IPS-15b (cell line): ENCODE data around the gene VPS52.
A peak's percentile ranks its signal among the peaks of the same experiment; 100 is the strongest.

Experiments used
- H3K27me3 ChIP-seq: one replicate; pipeline ENCODE4 v1.6.1; 2013; ENCODE audit warnings: low read length; ENCODE audit not compliant: control insufficient read depth, insufficient read depth
- H3K36me3 ChIP-seq: one replicate; pipeline ENCODE4 v1.6.1; 2013; ENCODE audit warnings: low read length; ENCODE audit not compliant: control insufficient read depth, insufficient read depth
- H3K4me1 ChIP-seq: one replicate; pipeline ENCODE4 v1.6.1; 2013; ENCODE audit warnings: mild to moderate bottlenecking, low read length; ENCODE audit not compliant: control insufficient read depth, insufficient read depth
- H3K4me3 ChIP-seq: one replicate; pipeline ENCODE4 v1.5.1; 2013; ENCODE audit warnings: low read depth, low read length
- H3K9ac ChIP-seq: one replicate; pipeline ENCODE4 v1.6.1; 2013; ENCODE audit warnings: low read depth, mild to moderate bottlenecking, low read length
- H3K9me3 ChIP-seq: one replicate; pipeline ENCODE4 v1.6.1; 2013; ENCODE audit warnings: mild to moderate bottlenecking, low read length; ENCODE audit not compliant: control insufficient read depth, insufficient read depth

The VPS52 gene

DNA sequence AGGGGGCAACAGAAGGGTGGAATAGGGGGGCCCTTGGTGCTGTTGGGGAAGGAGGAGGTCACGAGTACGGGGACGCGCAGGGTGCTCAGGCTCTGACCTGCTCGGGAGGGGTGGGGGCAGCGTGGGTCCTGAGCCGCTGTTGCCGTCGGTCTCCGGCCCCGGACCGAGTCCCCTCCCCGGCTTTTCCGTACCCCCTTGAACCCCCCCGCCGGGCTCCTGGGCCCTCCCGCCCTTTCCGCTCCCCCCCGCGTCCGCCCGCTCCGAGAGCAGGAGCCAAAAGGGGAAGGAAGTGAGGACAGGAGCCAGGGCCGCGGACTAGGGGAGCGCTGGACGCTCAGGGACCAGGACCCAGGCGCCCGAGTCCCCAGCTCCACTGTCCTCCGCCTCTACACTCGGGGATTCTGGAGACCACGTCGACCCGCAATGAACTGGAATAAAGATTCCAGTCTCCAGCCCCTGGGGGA lies 27.1 kb upstream of the VPS52 start, which contains the start of gene RGL2:
Gene RGL2 (minus strand): TSS at position 170 of the 464 bp plus-strand sequence. CDS start 332 bp downstream, outside the sequence.
- Histone ChIP-seq H3K4me1 (no peaks in the 10 kb centered on the region), H3K9ac (peak within 1 kb of the TSS; percentile 71), H3K27me3 (no peaks in the 10 kb centered on the region), H3K36me3 (peaks cover 11% of the 10 kb centered on the region), H3K4me3 (peak within 1 kb of the TSS; percentile 74), H3K9me3 (no peaks in the 10 kb centered on the region)

DNA sequence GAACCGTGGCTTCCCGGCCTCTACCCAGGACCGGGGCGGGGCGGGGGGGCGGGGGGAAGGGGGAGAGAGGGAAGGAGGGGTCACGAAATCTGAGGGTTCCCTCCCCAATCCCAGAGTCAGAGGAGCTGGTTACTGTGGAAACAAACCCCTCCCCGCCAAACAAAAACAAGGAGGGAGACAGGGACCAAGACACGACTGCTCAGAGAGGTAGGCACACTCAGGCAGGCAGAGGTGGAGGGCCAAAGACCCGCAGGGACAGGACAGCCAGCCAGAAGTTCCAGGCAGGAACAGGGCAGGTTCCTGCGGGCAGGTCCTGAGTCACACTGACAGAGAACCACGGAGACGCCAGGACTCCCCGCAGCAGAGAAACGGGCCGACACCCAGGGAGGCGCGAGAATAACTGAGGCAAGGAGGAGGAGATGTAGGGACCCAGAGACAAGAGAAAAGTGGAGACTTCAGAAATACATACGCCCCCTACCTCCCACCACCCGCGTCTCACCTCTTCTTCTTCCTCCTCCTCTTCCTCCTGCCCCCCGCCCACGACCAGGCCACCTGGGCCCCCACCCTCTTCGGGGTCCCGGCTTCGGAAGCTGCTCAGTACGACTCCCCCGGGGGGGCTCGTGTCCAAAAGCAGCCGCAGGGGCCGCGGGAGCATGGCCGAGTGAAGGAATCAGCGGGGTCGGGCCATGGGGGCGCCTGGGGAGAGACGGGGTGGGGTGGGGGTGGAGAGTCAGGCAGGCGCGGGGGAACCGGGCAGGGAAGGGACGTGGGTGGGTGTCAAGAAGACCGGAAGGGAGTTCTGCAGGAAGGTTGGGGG lies 26.5 kb upstream of the VPS52 start:
- H3K9me3 ChIP-seq, result no peaks in the 10 kb centered on the region
- no peaks in the 10 kb centered on the region for H3K4me1 ChIP-seq
- H3K36me3 ChIP-seq, result peaks cover 11% of the 10 kb centered on the region
- H3K27me3 ChIP-seq, result no peaks in the 10 kb centered on the region
- H3K4me3 ChIP-seq, result peak overlapping the region; percentile 74
- no peak overlapping the region for H3K9ac ChIP-seq

DNA sequence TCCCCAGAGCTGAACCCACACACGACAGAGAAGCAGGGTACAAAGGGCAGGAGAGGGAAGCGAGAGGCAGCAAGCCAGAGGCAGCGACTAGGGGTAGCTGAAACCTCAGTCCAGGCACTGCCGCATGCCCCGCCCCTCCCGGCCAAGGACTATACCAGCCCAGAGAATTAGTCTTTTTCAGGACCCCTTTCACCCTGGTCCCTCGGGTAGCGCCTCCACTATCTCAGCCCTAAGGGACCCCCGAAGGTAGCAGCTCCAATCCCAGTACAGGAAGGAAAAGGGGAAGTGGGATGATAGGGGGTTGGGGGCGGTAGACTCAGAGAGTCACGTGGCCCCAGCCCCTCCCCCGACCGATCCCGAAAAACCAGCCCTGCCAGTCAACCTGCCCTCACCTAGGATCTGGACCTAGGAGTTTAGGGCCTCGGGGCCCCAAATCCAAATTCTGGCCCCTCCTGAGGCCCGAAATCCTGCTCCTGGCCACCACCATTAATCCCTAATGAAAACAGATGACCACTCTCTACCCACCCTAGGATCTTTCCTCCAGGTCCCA lies 25.8 kb upstream of the VPS52 start:
- Histone ChIP-seq H3K9ac (peak overlapping the region; percentile 70), H3K9me3 (no peaks in the 10 kb centered on the region), H3K4me1 (no peaks in the 10 kb centered on the region), H3K27me3 (no peaks in the 10 kb centered on the region), H3K36me3 (peaks cover 12% of the 10 kb centered on the region), H3K4me3 (peak overlapping the region; percentile 74)

DNA sequence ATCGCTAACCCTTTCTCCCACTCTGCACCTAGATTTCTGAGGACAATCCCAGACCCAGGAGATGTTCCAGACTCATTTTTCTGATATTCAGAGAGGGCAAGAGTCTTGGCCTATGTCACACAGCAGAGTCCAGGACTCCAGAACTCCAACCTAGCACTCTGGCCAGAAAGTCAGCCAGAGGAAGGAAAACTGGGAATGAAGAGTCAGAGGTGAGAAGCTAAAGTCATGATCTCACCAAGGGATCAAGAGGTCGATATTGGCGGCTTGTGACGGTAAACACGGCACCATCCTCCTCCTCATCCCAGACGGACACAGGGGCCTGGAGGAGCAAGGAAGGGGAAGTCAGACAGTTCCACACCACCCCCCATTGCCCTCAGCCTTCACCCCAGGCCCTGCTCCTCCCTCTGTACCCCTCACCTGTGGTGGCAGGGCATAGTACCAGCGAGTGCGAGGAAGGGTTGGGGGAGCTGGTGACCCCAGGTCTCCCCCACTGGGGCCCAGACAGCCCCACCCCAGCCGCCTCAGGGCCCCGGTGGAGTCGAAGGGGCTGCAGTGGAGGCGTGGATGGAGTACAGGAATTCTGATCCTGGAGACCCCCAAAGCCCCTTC lies 25.2 kb upstream of the VPS52 start:
- Histone ChIP-seq H3K27me3 (no peaks in the 10 kb centered on the region), H3K4me1 (no peaks in the 10 kb centered on the region), H3K9ac (peak overlapping the region; percentile 70), H3K9me3 (no peaks in the 10 kb centered on the region), H3K4me3 (peak overlapping the region; percentile 74), H3K36me3 (peaks cover 18% of the 10 kb centered on the region)

DNA sequence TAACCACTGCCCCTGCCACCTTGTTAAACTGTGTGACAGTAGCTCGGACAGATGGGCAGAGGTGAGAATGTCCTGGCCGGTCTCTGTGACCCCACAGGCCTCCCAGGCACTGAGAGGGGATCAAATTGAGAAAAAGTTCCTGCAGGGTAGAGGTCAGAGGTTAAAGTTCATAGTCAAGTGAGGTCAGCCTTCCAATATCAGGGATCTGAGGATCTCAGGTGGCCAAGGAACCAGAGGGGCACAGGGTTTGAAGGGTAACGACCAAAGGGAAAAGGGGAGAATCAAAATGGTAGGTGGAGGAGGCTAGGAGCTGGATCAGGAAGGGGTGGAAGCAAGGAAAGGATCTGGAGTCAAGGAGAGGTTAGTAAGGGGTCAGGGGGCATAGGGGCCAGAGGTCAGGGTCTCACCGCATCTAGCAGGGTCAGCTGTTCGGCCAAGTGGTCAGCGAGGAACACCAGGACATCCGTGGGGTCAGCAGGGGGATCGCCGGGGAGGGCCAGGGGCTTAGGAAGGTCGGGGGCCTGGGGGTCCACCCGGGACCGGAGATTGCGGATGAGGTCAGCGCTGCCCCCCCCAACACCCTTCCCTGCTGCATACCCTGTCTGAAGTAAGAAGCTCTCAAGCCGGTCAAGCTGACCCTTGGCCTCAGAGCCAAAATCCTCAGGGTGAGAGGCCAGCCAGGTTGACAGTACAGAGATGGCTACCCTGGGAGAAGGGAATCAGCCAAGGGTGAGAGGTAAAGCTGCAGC lies 24.1 kb upstream of the VPS52 start:
- Histone ChIP-seq H3K36me3 (peaks cover 23% of the 10 kb centered on the region), H3K4me3 (no peak overlapping the region), H3K4me1 (no peaks in the 10 kb centered on the region), H3K27me3 (no peaks in the 10 kb centered on the region), H3K9me3 (no peaks in the 10 kb centered on the region), H3K9ac (peak overlapping the region; percentile 13)

DNA sequence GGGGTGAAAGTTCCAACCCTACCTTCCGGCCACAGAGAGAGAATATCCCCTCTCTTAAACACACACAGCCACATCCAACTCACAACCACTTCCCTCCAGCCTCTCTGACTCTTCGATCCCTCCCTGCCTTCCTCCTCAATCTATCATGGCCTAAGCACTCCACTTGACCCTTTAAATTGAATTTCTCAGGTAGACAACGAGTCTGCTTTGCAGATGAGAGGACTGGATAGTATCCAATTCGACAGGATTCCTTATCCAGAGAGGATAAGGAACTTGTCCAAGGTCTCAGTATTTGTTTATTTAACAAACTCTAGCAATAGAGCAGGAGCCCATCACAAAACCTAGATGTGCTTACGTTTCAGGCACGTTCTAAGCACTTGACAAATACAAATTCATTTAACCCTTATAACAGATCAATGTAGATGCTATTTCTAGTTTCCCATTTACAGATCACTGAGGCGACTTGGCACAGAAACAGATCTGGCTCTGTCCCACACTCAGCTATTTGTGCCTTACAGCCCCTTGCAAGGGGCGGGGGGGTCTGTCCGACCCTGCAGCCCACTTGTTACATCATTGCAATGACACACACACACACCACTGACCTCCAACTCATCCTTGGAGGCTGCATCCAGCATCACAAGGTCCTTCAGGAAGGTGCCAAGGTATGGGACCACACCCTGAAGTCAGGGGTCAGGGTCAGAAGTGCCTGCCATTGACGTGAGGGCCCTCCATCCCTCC lies 22.6 kb upstream of the VPS52 start:
- Histone ChIP-seq H3K9me3 (no peaks in the 10 kb centered on the region), H3K4me3 (no peak overlapping the region), H3K9ac (no peak overlapping the region), H3K36me3 (peaks cover 27% of the 10 kb centered on the region), H3K27me3 (no peaks in the 10 kb centered on the region), H3K4me1 (no peaks in the 10 kb centered on the region)

DNA sequence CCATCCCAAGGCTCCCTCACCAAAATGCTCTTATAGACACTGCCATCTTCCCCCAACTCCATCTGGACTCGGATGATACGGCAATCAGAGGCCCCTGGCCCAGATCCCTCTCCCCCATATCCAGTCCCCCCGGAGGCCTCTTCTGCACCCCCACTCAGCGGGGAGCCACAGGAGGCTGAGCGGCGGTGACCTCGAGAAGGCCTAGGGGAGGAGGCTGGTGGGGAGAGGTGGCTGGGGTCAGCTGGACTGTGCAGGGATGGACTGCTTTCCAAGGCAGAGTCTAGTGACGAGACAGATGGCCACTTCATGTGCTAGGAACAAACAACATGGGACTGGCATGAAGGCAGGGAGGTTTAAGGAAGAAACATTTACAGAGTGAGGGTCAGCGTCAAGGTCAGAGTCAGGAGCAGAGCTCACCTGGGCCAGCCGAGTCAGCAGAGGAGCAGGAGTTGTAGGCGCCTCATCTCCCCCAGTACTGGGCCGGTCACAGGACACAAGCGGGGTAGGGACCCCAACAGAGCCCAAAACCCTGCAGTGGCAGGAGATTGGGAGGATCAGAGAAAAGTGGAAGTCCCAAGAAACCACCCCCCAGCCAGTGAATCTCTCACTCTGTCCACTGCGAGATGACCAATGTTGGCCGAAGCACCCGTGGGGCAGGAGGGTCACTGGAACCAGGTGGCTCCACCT lies 21.5 kb upstream of the VPS52 start:
- Histone ChIP-seq H3K9ac (no peak overlapping the region), H3K36me3 (peaks cover 27% of the 10 kb centered on the region), H3K4me1 (peaks cover 2% of the 10 kb centered on the region), H3K27me3 (no peaks in the 10 kb centered on the region), H3K4me3 (no peak overlapping the region), H3K9me3 (no peaks in the 10 kb centered on the region)

DNA sequence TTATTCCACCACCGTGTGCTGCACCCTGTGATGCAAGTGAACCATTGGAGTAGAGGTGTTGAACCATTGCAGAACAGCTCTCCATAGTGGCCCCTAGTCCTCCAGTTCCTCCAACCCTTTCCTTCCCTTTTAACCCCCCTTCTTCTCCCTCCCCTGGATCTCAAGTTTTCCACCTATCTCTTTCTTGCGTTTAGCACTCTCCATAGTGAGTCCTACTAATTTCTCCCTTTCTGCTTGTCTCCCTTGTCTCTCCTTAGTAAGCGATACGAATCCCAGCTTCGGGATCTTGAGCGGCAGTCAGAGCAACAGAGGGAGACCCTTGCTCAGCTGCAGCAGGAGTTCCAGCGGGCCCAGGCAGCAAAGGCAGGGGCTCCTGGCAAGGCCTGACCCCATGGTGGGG lies 18.8 kb upstream of the VPS52 start:
- Histone ChIP-seq H3K27me3 (no peaks in the 10 kb centered on the region), H3K9ac (peak overlapping the region; percentile 87), H3K36me3 (peaks cover 24% of the 10 kb centered on the region), H3K9me3 (no peaks in the 10 kb centered on the region), H3K4me3 (peak overlapping the region; percentile 95), H3K4me1 (peaks cover 4% of the 10 kb centered on the region)

DNA sequence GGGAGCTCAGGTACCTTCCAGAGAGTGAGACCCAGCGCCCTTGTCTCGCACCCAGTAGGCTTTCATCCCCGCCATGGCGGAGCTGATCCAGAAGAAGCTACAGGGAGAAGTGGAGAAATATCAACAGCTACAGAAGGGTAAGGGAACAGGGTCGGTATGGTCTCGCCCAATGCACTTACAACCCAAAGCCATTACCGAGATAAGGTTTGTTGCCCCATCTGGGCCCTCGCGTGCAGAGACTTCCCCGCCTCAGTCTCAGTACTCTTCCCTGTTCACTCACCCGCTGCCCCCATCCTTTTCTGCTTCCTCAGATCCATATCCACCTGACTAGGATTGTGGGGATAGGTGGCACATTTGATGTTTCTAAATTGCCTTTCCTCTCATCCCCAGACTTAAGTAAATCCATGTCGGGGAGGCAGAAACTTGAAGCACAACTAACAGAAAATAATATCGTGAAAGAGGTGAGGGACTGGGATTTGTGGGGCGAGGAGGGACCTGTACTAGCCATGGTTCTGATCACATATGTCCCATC lies 18.2 kb upstream of the VPS52 start:
- Histone ChIP-seq H3K9ac (peak overlapping the region; percentile 87), H3K9me3 (no peaks in the 10 kb centered on the region), H3K36me3 (peaks cover 22% of the 10 kb centered on the region), H3K4me3 (peak overlapping the region; percentile 95), H3K27me3 (no peaks in the 10 kb centered on the region), H3K4me1 (peaks cover 4% of the 10 kb centered on the region)

DNA sequence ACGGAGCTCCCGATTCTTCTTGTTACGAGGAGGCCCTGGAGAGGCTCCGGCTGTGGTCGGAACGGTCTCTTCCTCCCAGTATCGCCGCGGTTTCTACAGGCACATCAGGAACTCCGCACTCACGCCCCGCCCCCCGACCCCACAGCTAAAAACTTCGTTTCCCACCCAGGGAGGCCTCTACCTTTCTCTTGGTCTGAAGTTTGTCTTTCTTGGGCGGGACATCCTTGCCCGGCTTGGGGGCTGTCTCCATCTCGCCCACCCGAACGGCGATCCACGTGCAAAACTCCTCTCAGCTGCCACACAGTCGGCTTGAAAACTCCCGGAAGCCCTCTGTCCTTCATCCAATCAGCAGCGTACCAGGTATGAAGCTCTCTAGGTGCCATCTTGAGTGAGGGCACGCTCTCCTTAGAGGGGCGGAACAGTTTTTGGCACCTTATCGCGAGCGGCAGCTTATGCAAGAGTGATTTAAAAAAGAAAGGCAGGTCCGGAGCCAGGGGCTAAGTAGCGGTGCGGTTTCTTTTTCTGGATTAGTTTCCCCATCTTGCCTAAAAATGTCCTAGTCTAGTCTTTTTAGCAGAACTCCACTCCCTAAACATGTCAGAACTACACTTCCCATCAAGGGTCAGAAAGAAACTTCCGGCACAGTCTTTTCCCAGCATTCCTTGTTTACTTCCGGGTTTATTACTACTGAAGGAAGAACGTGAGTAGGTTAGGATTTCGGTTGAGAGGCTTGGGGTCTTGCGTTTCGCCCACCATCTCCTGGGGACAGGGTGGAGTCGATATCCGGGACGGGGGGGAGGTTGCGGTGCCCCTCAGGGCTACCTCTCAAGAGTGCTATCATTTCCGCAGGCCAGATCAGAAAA lies 17.5 kb upstream of the VPS52 start, which contains the start of the genes PFDN6 and WDR46:
Gene PFDN6 (plus strand): TSS at position 681 of the 863 bp plus-strand sequence. CDS start 256 bp downstream, outside the sequence.
Gene WDR46 (minus strand): TSS at position 319 of the 863 bp plus-strand sequence. CDS start 69 bp downstream, at position 250.
- peaks cover 22% of the 10 kb centered on the region for H3K36me3 ChIP-seq
- peaks cover 4% of the 10 kb centered on the region for H3K4me1 ChIP-seq
- H3K27me3 ChIP-seq, result no peaks in the 10 kb centered on the region
- H3K9me3 ChIP-seq, result no peaks in the 10 kb centered on the region
- peak within 1 kb of the TSS; percentile 87 for H3K9ac ChIP-seq
- H3K4me3 ChIP-seq, result peak within 1 kb of the TSS; percentile 95
